ENCODE data around the gene TRIM52.
"Not testable (repeated sequence)": the region's sequence is repeated elsewhere in the genome, so short reads cannot be mapped to it uniquely, and the experiment has no call there.

The TRIM52 gene

GRCh38 chr5:181260720-181261319 lies at the start of gene TRIM52:
TRIM52 (minus strand) TSS chr5:181261143; CDS start chr5:181260813, 330 bp downstream.
- no peak for DNase-seq

- not testable (repeated sequence) for DNase-seq
Observed at GRCh38 chr5:181287331-181287730, 26.4 kb upstream of the TRIM52 start.

GRCh38 chr5:181285962-181286705 lies 25.2 kb upstream of the TRIM52 start:
- DNase-seq = not testable (repeated sequence)

- not testable (repeated sequence) for DNase-seq
Observed at GRCh38 chr5:181283841-181284755, 23.2 kb upstream of the TRIM52 start.

GRCh38 chr5:181283347-181283746 lies 22.4 kb upstream of the TRIM52 start:
- no peak for DNase-seq

GRCh38 chr5:181282874-181283273 lies 21.9 kb upstream of the TRIM52 start:
- DNase-seq = no peak

- not testable (repeated sequence) for DNase-seq
Observed at GRCh38 chr5:181282415-181282814, 21.5 kb upstream of the TRIM52 start.

- no peak for DNase-seq
Observed at GRCh38 chr5:181281984-181282316, 21.0 kb upstream of the TRIM52 start.

- no peak for DNase-seq
Observed at GRCh38 chr5:181281077-181281983, 20.4 kb upstream of the TRIM52 start.

- DNase-seq = no peak
Observed at GRCh38 chr5:181280251-181280762, 19.4 kb upstream of the TRIM52 start.

GRCh38 chr5:181273433-181273744 lies 12.4 kb upstream of the TRIM52 start:
- DNase-seq = not testable (repeated sequence)

- DNase-seq = no peak
Observed at GRCh38 chr5:181271081-181271480, 10.1 kb upstream of the TRIM52 start.

- DNase-seq = not testable (repeated sequence)
Observed at GRCh38 chr5:181267907-181268306, 7.0 kb upstream of the TRIM52 start.

- not testable (repeated sequence) for DNase-seq
Observed at GRCh38 chr5:181267291-181267904, 6.5 kb upstream of the TRIM52 start.

- no peak for DNase-seq
Observed at GRCh38 chr5:181265092-181265671, 4.2 kb upstream of the TRIM52 start.

GRCh38 chr5:181263633-181264032 lies 2.7 kb upstream of the TRIM52 start:
- no peak for DNase-seq

GRCh38 chr5:181261320-181262049 lies 542 bp upstream of the TRIM52 start:
- no peak for DNase-seq

GRCh38 chr5:181259974-181260719 lies 796 bp downstream of the TRIM52 start:
- no peak for DNase-seq

- no peak for DNase-seq
Observed at GRCh38 chr5:181259283-181259682, 1.7 kb downstream of the TRIM52 start.

GRCh38 chr5:181258576-181258975 lies 2.4 kb downstream of the TRIM52 start:
- no peak for DNase-seq

Data from COR-L47 (cell line).